HUES6 (cell line): ENCODE data around the gene MGMT.

Experiments
- H3K27ac ChIP-seq: 2 replicates; pipeline ENCODE4 v1.7.0; 2013; ENCODE audit warnings: low read depth, mild to moderate bottlenecking, low read length, inconsistent platforms
- H3K27me3 ChIP-seq: 2 replicates; pipeline ENCODE4 v1.6.1; 2013; ENCODE audit warnings: low read length; ENCODE audit not compliant: control insufficient read depth, insufficient read depth
- H3K36me3 ChIP-seq: 2 replicates; pipeline ENCODE4 v1.6.1; 2013; ENCODE audit warnings: low read length; ENCODE audit not compliant: control insufficient read depth, insufficient read depth
- H3K4me1 ChIP-seq: 2 replicates; pipeline ENCODE4 v1.6.1; 2013; ENCODE audit warnings: low read length; ENCODE audit not compliant: control insufficient read depth, insufficient read depth
- H3K4me3 ChIP-seq: 2 replicates; pipeline ENCODE4 v1.5.1; 2013; ENCODE audit warnings: low read depth, low read length
- H3K9ac ChIP-seq: one replicate; pipeline ENCODE4 v1.6.1; 2013; ENCODE audit warnings: mild to moderate bottlenecking, low read length
- H3K9me3 ChIP-seq: 2 replicates; pipeline ENCODE4 v1.6.1; 2013; ENCODE audit warnings: low read depth, low read length; ENCODE audit not compliant: control insufficient read depth, insufficient read depth

Gene MGMT

DNA sequence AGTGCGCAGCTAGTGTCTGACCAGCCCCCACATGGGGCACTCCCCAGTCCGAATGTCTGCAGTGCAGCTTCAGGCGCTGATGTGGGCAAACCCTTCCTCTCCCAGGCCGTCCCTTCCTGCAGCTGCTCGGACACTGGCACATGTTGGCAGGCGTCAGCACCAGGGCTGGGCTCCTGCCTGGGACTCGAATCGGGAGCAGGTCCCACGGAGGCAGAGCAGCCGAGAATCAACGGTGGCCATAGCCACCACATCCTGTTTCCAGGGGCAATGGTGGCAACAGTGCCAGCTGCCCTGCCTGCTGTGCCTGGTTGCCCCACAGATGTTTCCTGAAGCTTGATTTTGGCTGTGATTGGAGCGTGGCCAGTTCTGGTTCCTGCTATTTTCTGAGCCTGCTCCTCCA lies 65.8 kb downstream of the MGMT start:
- Histone ChIP-seq H3K27ac (0 out of 2 replicates have a peak overlapping the region, but pooled peaks have one; percentile 31), H3K4me1 (peaks cover 21% of the 10 kb centered on the region), H3K27me3 (no peaks in the 10 kb centered on the region), H3K9me3 (0 out of 2 replicates have a peak, but pooled peaks cover 3% of the 10 kb centered on the region), H3K36me3 (0 out of 2 replicates have a peak, but pooled peaks cover 3% of the 10 kb centered on the region), H3K4me3 (no peak overlapping the region), H3K9ac (no peak overlapping the region)

DNA sequence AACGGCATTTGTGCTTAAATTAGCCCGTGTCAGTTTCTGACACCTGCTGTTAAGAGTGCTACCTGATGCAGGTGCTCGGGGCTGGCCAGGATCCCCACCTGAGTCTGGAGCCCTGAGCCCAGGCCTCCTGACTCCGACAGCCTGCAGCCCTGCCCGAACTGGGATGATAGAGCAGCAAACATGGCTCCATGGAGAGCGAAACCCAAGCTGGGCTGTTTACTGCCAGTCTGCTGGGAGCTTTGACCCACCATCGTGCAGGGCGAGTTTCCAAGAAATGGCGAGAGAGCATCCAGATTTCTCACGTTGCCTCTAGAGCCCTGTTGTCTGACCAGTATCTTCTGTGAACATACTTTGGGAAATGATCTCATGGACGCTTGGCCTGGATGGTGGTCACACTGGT lies 66.2 kb downstream of the MGMT start:
- no peak overlapping the region for H3K9ac ChIP-seq
- H3K36me3 ChIP-seq = 0 out of 2 replicates have a peak, but pooled peaks cover 3% of the 10 kb centered on the region
- no peak overlapping the region for H3K27ac ChIP-seq
- 0 out of 2 replicates have a peak, but pooled peaks cover 3% of the 10 kb centered on the region for H3K9me3 ChIP-seq
- no peaks in the 10 kb centered on the region for H3K27me3 ChIP-seq
- H3K4me1 ChIP-seq = peaks cover 21% of the 10 kb centered on the region
- H3K4me3 ChIP-seq = no peak overlapping the region

DNA sequence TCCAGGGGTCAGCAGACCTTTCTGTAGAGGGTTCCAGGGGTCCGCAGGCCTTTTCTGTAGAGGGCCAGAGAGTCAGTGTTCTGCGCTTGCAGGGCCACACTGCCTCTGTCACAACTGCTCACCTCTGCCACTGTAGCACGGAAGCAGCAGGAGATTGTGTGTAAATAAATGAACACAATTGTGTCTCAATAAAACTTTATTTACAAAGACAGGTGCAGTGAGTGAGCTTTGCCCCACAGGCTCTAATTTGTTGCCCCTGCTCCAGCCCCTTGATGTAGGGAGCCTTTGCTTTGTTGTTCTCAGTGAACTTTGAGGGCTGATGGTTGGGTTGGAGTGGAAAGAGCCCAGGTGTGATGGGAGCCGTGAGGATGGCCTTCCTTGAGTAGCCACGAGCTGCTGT lies 67.8 kb downstream of the MGMT start:
- Histone ChIP-seq H3K4me3 (no peak overlapping the region), H3K4me1 (peaks cover 21% of the 10 kb centered on the region), H3K27ac (no peak overlapping the region), H3K9ac (no peak overlapping the region), H3K36me3 (0 out of 2 replicates have a peak, but pooled peaks cover 3% of the 10 kb centered on the region), H3K9me3 (no peaks in the 10 kb centered on the region), H3K27me3 (no peaks in the 10 kb centered on the region)

DNA sequence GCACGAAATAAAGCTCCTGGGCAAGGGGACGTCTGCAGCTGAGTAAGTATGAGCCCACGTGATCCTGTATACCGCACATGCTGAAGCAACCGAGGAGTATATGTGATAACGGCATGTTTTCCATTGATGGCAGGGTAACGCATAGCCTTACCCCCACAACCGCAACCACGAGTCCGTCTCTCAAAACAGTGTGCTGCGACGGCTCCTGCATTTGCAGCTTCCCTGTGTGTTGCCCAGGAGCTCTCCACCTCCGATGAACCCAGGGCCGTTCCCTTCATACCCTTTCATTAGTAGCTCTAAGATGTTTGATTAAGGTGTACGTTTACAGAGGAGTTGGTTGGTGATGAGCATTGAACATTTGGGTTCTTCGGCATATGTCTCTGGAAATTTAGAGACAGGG lies 69.3 kb downstream of the MGMT start:
- Histone ChIP-seq H3K4me1 (peaks cover 15% of the 10 kb centered on the region), H3K9ac (no peak overlapping the region), H3K4me3 (no peak overlapping the region), H3K27me3 (no peaks in the 10 kb centered on the region), H3K9me3 (no peaks in the 10 kb centered on the region), H3K27ac (no peak overlapping the region), H3K36me3 (0 out of 2 replicates have a peak, but pooled peaks cover 3% of the 10 kb centered on the region)

DNA sequence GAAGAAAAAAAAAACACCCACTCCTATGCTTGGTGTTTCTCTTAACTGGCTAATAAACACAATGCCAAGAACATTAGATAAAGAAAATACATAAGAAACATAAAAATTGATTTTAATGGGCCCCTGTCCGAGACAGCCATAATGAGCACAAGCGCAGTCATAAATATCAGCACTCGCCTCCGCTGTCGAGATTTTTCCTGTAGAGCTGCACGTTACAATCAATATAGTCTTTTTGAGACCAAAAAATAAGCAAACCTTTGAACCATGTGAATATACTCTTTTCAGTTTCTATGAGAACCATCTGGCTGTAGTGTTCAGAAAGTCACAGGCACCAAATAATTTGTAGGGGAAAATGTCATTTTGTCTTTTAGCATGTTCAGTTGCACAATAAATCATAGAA lies 70.1 kb downstream of the MGMT start:
- H3K9me3 ChIP-seq = no peaks in the 10 kb centered on the region
- H3K9ac ChIP-seq = no peak overlapping the region
- H3K36me3 ChIP-seq = 0 out of 2 replicates have a peak, but pooled peaks cover 3% of the 10 kb centered on the region
- H3K27me3 ChIP-seq = no peaks in the 10 kb centered on the region
- no peak overlapping the region for H3K27ac ChIP-seq
- H3K4me1 ChIP-seq = peaks cover 9% of the 10 kb centered on the region; the same call in 1 of the 2 replicates
- H3K4me3 ChIP-seq = no peak overlapping the region

DNA sequence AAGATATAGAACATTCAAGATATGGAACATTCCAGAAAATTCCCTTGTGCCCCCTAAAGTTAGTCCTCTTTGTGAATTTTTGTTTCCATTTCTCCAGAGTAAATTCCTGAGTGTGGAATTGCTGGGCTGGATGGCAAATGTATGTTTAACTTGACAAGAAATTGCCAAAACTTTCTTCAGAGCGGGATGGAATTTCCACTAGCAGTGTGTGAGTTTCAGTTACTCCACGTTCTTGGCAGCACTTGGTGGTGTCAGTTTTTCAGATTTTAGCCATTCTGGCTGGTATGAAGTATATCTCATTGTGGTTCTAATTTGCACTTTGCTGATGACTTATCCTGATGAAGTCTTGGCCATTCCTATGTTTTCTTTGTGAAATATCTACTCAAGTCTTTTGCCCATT lies 71.2 kb downstream of the MGMT start:
- Histone ChIP-seq H3K4me3 (no peak overlapping the region), H3K9me3 (no peaks in the 10 kb centered on the region), H3K36me3 (0 out of 2 replicates have a peak, but pooled peaks cover 3% of the 10 kb centered on the region)

DNA sequence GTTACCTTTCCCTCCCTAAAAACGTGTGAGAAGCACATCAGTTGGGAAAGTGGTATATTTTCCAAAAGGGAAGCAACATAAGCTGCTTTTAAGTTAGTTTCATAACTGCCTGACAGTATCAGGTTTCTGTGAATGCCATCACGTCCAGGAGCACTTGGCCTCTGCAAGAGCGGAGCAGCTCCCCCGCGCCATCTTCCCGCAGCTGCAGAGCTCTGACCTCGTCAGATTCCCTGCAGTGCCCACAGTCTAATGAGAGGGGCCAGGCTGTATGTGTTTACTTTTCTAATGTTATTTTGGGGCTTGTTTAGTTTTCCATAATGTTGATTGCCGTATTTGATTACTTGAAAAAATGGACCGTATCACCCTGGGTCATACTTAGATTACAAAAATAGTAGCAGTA lies 74.2 kb downstream of the MGMT start:
- no peak overlapping the region for H3K9ac ChIP-seq
- H3K27ac ChIP-seq = no peak overlapping the region
- H3K27me3 ChIP-seq = no peaks in the 10 kb centered on the region
- H3K36me3 ChIP-seq = 0 out of 2 replicates have a peak, but pooled peaks cover 3% of the 10 kb centered on the region
- no peak overlapping the region for H3K4me3 ChIP-seq
- H3K9me3 ChIP-seq = no peaks in the 10 kb centered on the region
- no peaks in the 10 kb centered on the region for H3K4me1 ChIP-seq

More for the DNA sequence above, 71.2 kb downstream of the MGMT start:
- H3K27ac ChIP-seq = no peak overlapping the region
- H3K27me3 ChIP-seq = no peaks in the 10 kb centered on the region
- no peak overlapping the region for H3K9ac ChIP-seq
- no peaks in the 10 kb centered on the region for H3K4me1 ChIP-seq

DNA sequence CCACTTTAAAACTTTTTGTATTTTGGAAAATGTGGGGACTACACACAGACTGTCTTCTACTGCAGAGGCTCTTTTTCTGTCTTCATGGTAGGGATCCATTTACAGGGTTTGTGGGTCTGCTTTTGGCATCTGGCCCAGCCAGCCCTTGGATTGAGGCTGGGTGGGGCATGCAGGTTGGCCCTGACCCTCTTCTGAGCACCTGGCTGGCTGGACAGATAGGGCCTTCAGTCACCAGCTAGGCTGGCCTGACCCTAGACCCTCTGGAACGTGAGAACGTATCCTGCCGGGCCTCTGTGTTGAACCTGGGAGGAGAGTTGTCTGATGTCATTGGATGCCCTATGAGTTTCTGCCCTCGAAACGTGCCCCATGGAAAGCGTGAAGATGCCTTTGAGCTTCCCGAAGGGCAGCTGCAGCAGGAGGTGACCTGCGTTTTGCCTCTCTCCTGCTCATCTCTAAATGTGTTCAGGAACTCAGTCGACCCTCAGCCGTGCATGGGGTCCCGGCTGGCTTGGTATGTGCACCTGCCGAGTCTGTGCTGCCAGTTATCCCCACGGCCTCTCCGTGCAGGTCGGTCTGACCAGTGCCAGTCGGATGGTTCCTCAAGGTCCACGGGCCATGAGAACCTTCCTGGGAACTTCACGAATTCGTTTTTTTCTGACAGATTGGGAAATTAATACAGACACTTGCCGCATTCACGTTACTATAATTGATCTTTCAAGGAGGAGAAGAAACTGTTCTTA lies 74.9 kb downstream of the MGMT start:
- Histone ChIP-seq H3K4me1 (no peaks in the 10 kb centered on the region), H3K36me3 (no peaks in the 10 kb centered on the region), H3K9ac (no peak overlapping the region), H3K4me3 (no peak overlapping the region), H3K9me3 (no peaks in the 10 kb centered on the region), H3K27me3 (no peaks in the 10 kb centered on the region), H3K27ac (no peak overlapping the region)

DNA sequence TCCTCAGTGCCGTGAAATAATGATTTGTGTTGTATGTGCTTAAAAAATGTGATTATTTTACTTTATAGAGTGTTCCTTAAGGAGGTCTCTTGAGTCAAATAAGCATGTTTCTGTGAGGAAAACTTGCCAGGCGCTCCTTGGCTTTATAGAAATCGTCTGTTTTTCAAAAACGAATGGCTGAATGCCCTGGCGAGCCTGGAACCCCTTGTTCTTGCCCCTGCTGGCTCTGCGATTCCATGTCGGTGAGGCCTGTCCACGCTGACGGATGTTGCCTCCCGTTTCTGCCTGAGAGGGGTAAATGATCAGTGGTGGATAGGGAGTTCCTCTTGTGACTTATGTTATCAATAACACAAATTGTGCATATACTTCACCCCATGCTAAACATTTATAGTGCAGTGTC lies 75.5 kb downstream of the MGMT start:
- Histone ChIP-seq H3K27me3 (no peaks in the 10 kb centered on the region), H3K4me3 (no peak overlapping the region), H3K9ac (no peak overlapping the region), H3K36me3 (no peaks in the 10 kb centered on the region), H3K9me3 (no peaks in the 10 kb centered on the region), H3K4me1 (no peaks in the 10 kb centered on the region), H3K27ac (no peak overlapping the region)

DNA sequence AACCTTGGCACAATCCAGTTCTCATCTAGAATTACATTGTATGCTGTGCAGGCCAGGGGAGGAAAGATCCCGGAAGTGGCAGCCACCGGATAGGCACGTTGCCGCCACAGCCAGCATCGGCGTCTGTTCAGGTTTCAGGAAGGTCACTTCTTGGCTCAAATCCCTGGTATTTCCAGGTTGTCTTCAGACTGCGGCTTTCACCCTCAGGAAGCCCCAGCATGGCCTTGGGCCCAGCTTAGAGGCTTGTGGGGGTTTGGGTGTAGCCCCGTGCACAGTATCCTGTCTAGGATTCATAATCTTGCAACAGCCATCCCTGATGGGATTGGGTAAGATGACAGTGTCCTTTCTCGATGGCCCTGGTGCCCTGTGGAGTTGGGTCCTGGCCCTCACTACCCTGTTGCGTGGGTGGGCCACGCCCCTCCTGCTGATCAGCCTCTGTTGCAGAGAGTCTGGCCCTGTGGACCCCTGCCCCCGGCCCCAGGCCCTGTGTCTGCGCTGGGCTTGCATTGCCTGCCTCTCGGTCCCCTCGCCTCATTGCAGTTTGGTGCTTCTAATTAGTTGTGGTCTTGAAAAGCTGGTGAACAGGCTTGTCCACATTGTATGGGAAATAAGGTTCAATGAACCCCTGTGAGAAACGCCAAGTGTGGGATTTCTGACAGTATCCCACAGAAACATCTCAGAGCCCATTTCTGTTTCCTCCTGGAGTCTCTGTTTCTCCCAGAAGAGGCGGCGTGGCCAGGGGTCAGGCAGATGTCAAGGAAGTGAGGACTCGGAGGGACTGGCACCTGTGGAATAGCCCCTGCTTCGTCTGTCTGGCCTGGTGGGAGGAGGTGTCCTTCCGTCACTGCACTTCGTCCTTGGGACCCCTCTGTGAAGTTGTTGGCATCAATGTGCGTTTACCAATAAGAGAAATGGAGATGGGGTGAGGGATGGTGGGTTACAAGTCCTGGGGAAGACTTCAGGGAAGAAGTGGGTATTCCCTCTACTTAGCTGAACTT lies 77.5 kb downstream of the MGMT start:
- no peak overlapping the region for H3K9ac ChIP-seq
- no peak overlapping the region for H3K27ac ChIP-seq
- H3K27me3 ChIP-seq = no peaks in the 10 kb centered on the region
- H3K4me3 ChIP-seq = no peak overlapping the region
- no peaks in the 10 kb centered on the region for H3K9me3 ChIP-seq
- no peaks in the 10 kb centered on the region for H3K4me1 ChIP-seq
- H3K36me3 ChIP-seq = no peaks in the 10 kb centered on the region

DNA sequence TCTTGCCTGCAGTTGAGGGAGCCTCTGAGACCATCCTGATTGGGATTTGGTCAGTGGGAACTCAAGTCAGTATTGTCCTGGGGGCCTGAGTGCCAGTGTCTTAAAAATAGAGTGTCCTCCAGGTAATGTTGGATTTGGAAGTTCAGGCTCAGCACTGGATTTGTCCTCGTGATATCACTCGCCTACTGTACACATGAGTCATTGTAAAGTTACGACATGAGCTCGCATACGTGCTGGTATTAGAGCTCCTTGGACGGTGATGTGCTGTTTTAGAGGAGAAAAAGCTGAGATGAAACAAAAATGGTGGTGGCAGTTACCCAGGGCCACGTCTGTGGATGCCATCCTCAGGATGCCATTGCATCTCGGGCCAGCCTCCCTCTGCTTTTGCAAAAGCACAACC lies 78.2 kb downstream of the MGMT start:
- Histone ChIP-seq H3K36me3 (no peaks in the 10 kb centered on the region), H3K4me1 (no peaks in the 10 kb centered on the region), H3K9ac (no peak overlapping the region), H3K9me3 (no peaks in the 10 kb centered on the region), H3K27me3 (no peaks in the 10 kb centered on the region), H3K27ac (no peak overlapping the region), H3K4me3 (no peak overlapping the region)
